Retinal pigment epithelial cell (primary cell): ENCODE data around the gene RASSF5.

Experiments used
- DNase-seq: peaks from one replicate; pipeline ENCODE4 v3.0.0-alpha.2; 2010; ENCODE audit warnings: low read depth
- H3K4me3 ChIP-seq: 2 replicates; pipeline ENCODE4 v1.5.1; 2011; ENCODE audit warnings: mild to moderate bottlenecking, low read length, control low read depth, moderate library complexity
- CTCF ChIP-seq: conservative IDR thresholded peaks from 2 replicates; pipeline ENCODE4 v1.5.1; 2011; ENCODE audit warnings: low read depth, low read length, control low read depth, inconsistent platforms

The RASSF5 gene

GRCh38 chr1:206476591-206476990, 30.7 kb upstream of the RASSF5 start:
- no peak overlapping the region for H3K4me3 ChIP-seq
- TF ChIP-seq CTCF: no peak
- DNase-seq: no peak

GRCh38 chr1:206477110-206477509, 30.2 kb upstream of the RASSF5 start:
- no peak for TF ChIP-seq CTCF
- no peak overlapping the region for H3K4me3 ChIP-seq
- DNase-seq: no peak

GRCh38 chr1:206477581-206478380, 29.6 kb upstream of the RASSF5 start:
- no peak for DNase-seq
- H3K4me3 ChIP-seq: no peak overlapping the region
- no peak for TF ChIP-seq CTCF

GRCh38 chr1:206478746-206479145, 28.6 kb upstream of the RASSF5 start:
- no peak for TF ChIP-seq CTCF
- H3K4me3 ChIP-seq: no peak overlapping the region
- no peak for DNase-seq

- peak; percentile 83 for TF ChIP-seq CTCF
- H3K4me3 ChIP-seq: no peak overlapping the region
- no peak for DNase-seq
These were observed 27.9 kb upstream of the RASSF5 start for GRCh38 chr1:206479183-206480125.

- TF ChIP-seq CTCF: no peak
- no peak overlapping the region for H3K4me3 ChIP-seq
- DNase-seq: no peak
These were observed 27.1 kb upstream of the RASSF5 start for GRCh38 chr1:206480211-206480610.
